ENCODE data around the gene RDH5. TPM values are rescaled to one million over a fixed set of nuclear protein-coding genes. Genes with fewer than 3 reads are reported as not detected.

RDH5 gene
- total and polyA plus RNA-seq, 2 of the 13 experiments (the other 11 are each of a cell fraction or from before 2014, with no cell fraction given): 2.6 to 5.7 TPM

GRCh38 chr12:55721601-55722213, 1.5 kb downstream of the RDH5 start:
- intact Hi-C loops (cut with micrococcal nuclease; ENCODE audit: unreplicated experiment) (loop anchor here (1.0 to 5.0 kb wide), 5 partner anchors 15 to 534 kb away; partner anchors contain the start of gene ITGA7), in situ Hi-C loops (cut with HindIII; ENCODE audit: extremely low pct_ligation_motif_present, low pct_unique_long_range_greater_than_20kb) (no loop called here)
- no peak for FAIRE-seq
- peak; percentile 72 for TF ChIP-seq AGO1 (IDR thresholded peaks at IDR 0.05; ENCODE audit: low read depth, low read length, poor library complexity, severe bottlenecking)
- TF ChIP-seq FOXC1 (CRISPR knock-in tag; IDR thresholded peaks at IDR 0.05; ENCODE audit: borderline replicate concordance): no peak
- no peak for TF ChIP-seq ATM (IDR thresholded peaks at IDR 0.05; ENCODE audit: borderline replicate concordance)
- peak; percentile 65 for TF ChIP-seq AGO2 (optimal IDR thresholded peaks at IDR 0.05; ENCODE audit: low read depth, low read length)
- no peak for TF ChIP-seq NPAS2 (CRISPR knock-in tag; IDR thresholded peaks at IDR 0.05; ENCODE audit: borderline replicate concordance)
- TF ChIP-seq NR0B2 (CRISPR knock-in tag; IDR thresholded peaks at IDR 0.05): 0 out of 2 replicates have a peak, but pooled peaks have one; percentile 42
- no peak for TF ChIP-seq EEA1 (CRISPR knock-in tag; IDR thresholded peaks at IDR 0.05; ENCODE audit: borderline replicate concordance)
- TF ChIP-seq MTF1 (CRISPR knock-in tag; IDR thresholded peaks at IDR 0.05): no peak
- H3K4me2 ChIP-seq (ENCODE audit: low read depth, low read length): peak overlapping the region; percentile 62; the same call in 1 of the 2 replicates
- ChIA-PET CTCF (ENCODE audit: low intra/inter-chr PET ratio, low total read pairs) (interaction anchor here (1.0 to 2.5 kb wide), 3 partner anchors 41 to 62 kb away, joined by 4 to 13 read pairs (median 6); a partner anchor contains a TSS), POLR2A (interaction anchor here (0.7 to 5.3 kb wide), 5 partner anchors 8 to 289 kb away, joined by 3 to 38 read pairs (median 19); partner anchors contain the start of genes CD63 and DNAJC14)
- 87% methylated on average over 4 of the region's 14 CpGs for WGBS (ENCODE audit: low lambda C conversion rate)
- no peaks in the 10 kb centered on the region for H3K9me3 ChIP-seq (ENCODE audit: low read length)
- no peak overlapping the region for H3K9ac ChIP-seq (ENCODE audit: insufficient read depth, low read depth, low read length)
- no TSS peak for BruUV-seq (replicated peaks)
- H4K20me1 ChIP-seq (ENCODE audit: insufficient read depth, low read length): 0 out of 2 replicates have a peak, but pooled peaks cover 2% of the 10 kb centered on the region
- no peak overlapping the region for H3K4me3 ChIP-seq (replicated peaks in 1 of 3; ENCODE audit: insufficient read depth in 1 of 3, low read depth in 2 of 3, low read length in 3 of 3)
- peaks cover 8 to 21% of the 10 kb centered on the region in 2 experiments for H3K36me3 ChIP-seq (replicated peaks in 1 of 2; ENCODE audit: control insufficient read depth in 1 of 2, insufficient read depth in 2 of 2, low read length in 2 of 2)
- no peak overlapping the region for H2AFZ ChIP-seq (ENCODE audit: low read length)
- H3K27me3 ChIP-seq (ENCODE audit: control insufficient read depth in 1 of 2, insufficient read depth in 2 of 2, low read length in 2 of 2): no peaks in the 10 kb centered on the region
- peaks cover 84% of the 10 kb centered on the region for H3K4me1 ChIP-seq (ENCODE audit: insufficient read depth, low read length)
- ATAC-seq: no peak
- no peak overlapping the region for H3K27ac ChIP-seq (ENCODE audit: extremely low read length, insufficient read depth, low read length)
- H3K79me2 ChIP-seq (ENCODE audit: insufficient read depth, low read length): no peaks in the 10 kb centered on the region
- DNase-seq (ENCODE audit: low spot score): no peak
